ENCODE measurements around the gene IRX6.

The IRX6 gene

GRCh38 chr16:55324285-55325079 is 479 bp downstream of the IRX6 start:
- Histone ChIP-seq H3K4me3 (ENCODE audit: low read depth, low read length) (no peak overlapping the region), H2AFZ (ENCODE audit: low read length, unreplicated experiment) (no peak overlapping the region), H3K27ac (ENCODE audit: low read depth, low read length) (no peak overlapping the region), H3K27me3 (ENCODE audit: insufficient read depth, low read length) (peaks cover 78% of the 10 kb centered on the region), H3K36me3 (ENCODE audit: insufficient read depth, low read length) (no peaks in the 10 kb centered on the region), H3K79me2 (ENCODE audit: control insufficient read depth, insufficient read depth, low read length, unreplicated experiment) (no peaks in the 10 kb centered on the region), H3K4me1 (ENCODE audit: control insufficient read depth, insufficient read depth, low read length, unreplicated experiment) (no peaks in the 10 kb centered on the region)

- no peak overlapping the region for H3K27ac ChIP-seq (ENCODE audit: low read depth, low read length)
- no peak overlapping the region for H2AFZ ChIP-seq (ENCODE audit: low read length, unreplicated experiment)
- H3K27me3 ChIP-seq (ENCODE audit: insufficient read depth, low read length) = peaks cover 83% of the 10 kb centered on the region
- H3K4me1 ChIP-seq (ENCODE audit: control insufficient read depth, insufficient read depth, low read length, unreplicated experiment) = no peaks in the 10 kb centered on the region
- no peak overlapping the region for H3K4me3 ChIP-seq (ENCODE audit: low read depth, low read length)
- no peaks in the 10 kb centered on the region for H3K79me2 ChIP-seq (ENCODE audit: control insufficient read depth, insufficient read depth, low read length, unreplicated experiment)
- no peaks in the 10 kb centered on the region for H3K36me3 ChIP-seq (ENCODE audit: insufficient read depth, low read length)
Observed at GRCh38 chr16:55325080-55325447, 1.1 kb downstream of the IRX6 start.

- Histone ChIP-seq H3K36me3 (ENCODE audit: insufficient read depth, low read length) (no peaks in the 10 kb centered on the region), H3K27me3 (ENCODE audit: insufficient read depth, low read length) (peaks cover 85% of the 10 kb centered on the region), H3K4me1 (ENCODE audit: control insufficient read depth, insufficient read depth, low read length, unreplicated experiment) (no peaks in the 10 kb centered on the region), H3K27ac (ENCODE audit: low read depth, low read length) (no peak overlapping the region), H3K4me3 (ENCODE audit: low read depth, low read length) (no peak overlapping the region), H3K79me2 (ENCODE audit: control insufficient read depth, insufficient read depth, low read length, unreplicated experiment) (no peaks in the 10 kb centered on the region), H2AFZ (ENCODE audit: low read length, unreplicated experiment) (no peak overlapping the region)
Observed at GRCh38 chr16:55325458-55326109, 1.6 kb downstream of the IRX6 start.

- Histone ChIP-seq H2AFZ (ENCODE audit: low read length, unreplicated experiment) (no peak overlapping the region), H3K4me3 (ENCODE audit: low read depth, low read length) (no peak overlapping the region), H3K27me3 (ENCODE audit: insufficient read depth, low read length) (peaks cover 88% of the 10 kb centered on the region), H3K27ac (ENCODE audit: low read depth, low read length) (no peak overlapping the region), H3K4me1 (ENCODE audit: control insufficient read depth, insufficient read depth, low read length, unreplicated experiment) (no peaks in the 10 kb centered on the region), H3K79me2 (ENCODE audit: control insufficient read depth, insufficient read depth, low read length, unreplicated experiment) (no peaks in the 10 kb centered on the region), H3K36me3 (ENCODE audit: insufficient read depth, low read length) (no peaks in the 10 kb centered on the region)
Observed at GRCh38 chr16:55326261-55327092, 2.5 kb downstream of the IRX6 start.

GRCh38 chr16:55328611-55329569 is 4.9 kb downstream of the IRX6 start:
- H3K79me2 ChIP-seq (ENCODE audit: control insufficient read depth, insufficient read depth, low read length, unreplicated experiment) = no peaks in the 10 kb centered on the region
- peaks cover 79% of the 10 kb centered on the region for H3K27me3 ChIP-seq (ENCODE audit: insufficient read depth, low read length)
- no peaks in the 10 kb centered on the region for H3K36me3 ChIP-seq (ENCODE audit: insufficient read depth, low read length)
- no peak overlapping the region for H2AFZ ChIP-seq (ENCODE audit: low read length, unreplicated experiment)
- H3K27ac ChIP-seq (ENCODE audit: low read depth, low read length) = no peak overlapping the region
- H3K4me3 ChIP-seq (ENCODE audit: low read depth, low read length) = no peak overlapping the region
- no peaks in the 10 kb centered on the region for H3K4me1 ChIP-seq (ENCODE audit: control insufficient read depth, insufficient read depth, low read length, unreplicated experiment)

GRCh38 chr16:55329791-55330428 is 5.9 kb downstream of the IRX6 start:
- H3K4me1 ChIP-seq (ENCODE audit: control insufficient read depth, insufficient read depth, low read length, unreplicated experiment) = no peaks in the 10 kb centered on the region
- H3K27me3 ChIP-seq (ENCODE audit: insufficient read depth, low read length) = peaks cover 72% of the 10 kb centered on the region

GRCh38 chr16:55330781-55331647 is 7.0 kb downstream of the IRX6 start:
- no peak overlapping the region for H3K27ac ChIP-seq (ENCODE audit: low read depth, low read length)
- no peaks in the 10 kb centered on the region for H3K36me3 ChIP-seq (ENCODE audit: insufficient read depth, low read length)
- no peaks in the 10 kb centered on the region for H3K4me1 ChIP-seq (ENCODE audit: control insufficient read depth, insufficient read depth, low read length, unreplicated experiment)
- no peak overlapping the region for H3K4me3 ChIP-seq (ENCODE audit: low read depth, low read length)
- no peaks in the 10 kb centered on the region for H3K79me2 ChIP-seq (ENCODE audit: control insufficient read depth, insufficient read depth, low read length, unreplicated experiment)
- peaks cover 64% of the 10 kb centered on the region for H3K27me3 ChIP-seq (ENCODE audit: insufficient read depth, low read length)
- H2AFZ ChIP-seq (ENCODE audit: low read length, unreplicated experiment) = no peak overlapping the region

More at GRCh38 chr16:55329791-55330428, 5.9 kb downstream of the IRX6 start:
- no peaks in the 10 kb centered on the region for H3K79me2 ChIP-seq (ENCODE audit: control insufficient read depth, insufficient read depth, low read length, unreplicated experiment)
- no peak overlapping the region for H2AFZ ChIP-seq (ENCODE audit: low read length, unreplicated experiment)
- no peaks in the 10 kb centered on the region for H3K36me3 ChIP-seq (ENCODE audit: insufficient read depth, low read length)
- no peak overlapping the region for H3K4me3 ChIP-seq (ENCODE audit: low read depth, low read length)
- H3K27ac ChIP-seq (ENCODE audit: low read depth, low read length) = no peak overlapping the region

- Histone ChIP-seq H3K4me3 (ENCODE audit: low read depth, low read length) (no peak overlapping the region), H2AFZ (ENCODE audit: low read length, unreplicated experiment) (no peak overlapping the region)
Observed at GRCh38 chr16:55331648-55332185, 7.7 kb downstream of the IRX6 start.

GRCh38 chr16:55333684-55334083 is 9.7 kb downstream of the IRX6 start:
- H2AFZ ChIP-seq (ENCODE audit: low read length, unreplicated experiment) = no peak overlapping the region

More at GRCh38 chr16:55331648-55332185, 7.7 kb downstream of the IRX6 start:
- no peaks in the 10 kb centered on the region for H3K4me1 ChIP-seq (ENCODE audit: control insufficient read depth, insufficient read depth, low read length, unreplicated experiment)
- no peak overlapping the region for H3K27ac ChIP-seq (ENCODE audit: low read depth, low read length)
- H3K36me3 ChIP-seq (ENCODE audit: insufficient read depth, low read length) = no peaks in the 10 kb centered on the region
- no peaks in the 10 kb centered on the region for H3K79me2 ChIP-seq (ENCODE audit: control insufficient read depth, insufficient read depth, low read length, unreplicated experiment)
- H3K27me3 ChIP-seq (ENCODE audit: insufficient read depth, low read length) = peaks cover 59% of the 10 kb centered on the region

More at GRCh38 chr16:55333684-55334083, 9.7 kb downstream of the IRX6 start:
- H3K27me3 ChIP-seq (ENCODE audit: insufficient read depth, low read length) = peaks cover 43% of the 10 kb centered on the region
- H3K79me2 ChIP-seq (ENCODE audit: control insufficient read depth, insufficient read depth, low read length, unreplicated experiment) = no peaks in the 10 kb centered on the region
- no peaks in the 10 kb centered on the region for H3K36me3 ChIP-seq (ENCODE audit: insufficient read depth, low read length)
- H3K4me1 ChIP-seq (ENCODE audit: control insufficient read depth, insufficient read depth, low read length, unreplicated experiment) = no peaks in the 10 kb centered on the region
- H3K4me3 ChIP-seq (ENCODE audit: low read depth, low read length) = no peak overlapping the region
- no peak overlapping the region for H3K27ac ChIP-seq (ENCODE audit: low read depth, low read length)

Measured in ACC112 (cell line).